A172 (cell line): ENCODE measurements around the gene NCDN. TPM values are rescaled to one million over a fixed set of nuclear protein-coding genes. Genes with fewer than 3 reads are reported as not detected.

Experiments
- DNase-seq: peaks from one replicate; pipeline ENCODE4 v3.0.0-alpha.2; 2015; ENCODE audit warnings: low spot score
- total RNA-seq: library from RNA; depleted of rRNA; stranded (reverse); fragments of >200 nt; shearing (Covaris generic); gene quantifications from 2 replicates; pipeline ENCODE4 v1.2.3, GENCODE V29; 2014

Gene NCDN
- total RNA-seq, 1 experiment from 2014 or later = 8.0 TPM

- DNase-seq = no peak
These were observed 2.4 kb upstream of the NCDN start for GRCh38 chr1:35555212-35555584.

GRCh38 chr1:35555601-35556477 is 1.8 kb upstream of the NCDN start:
- DNase-seq = no peak

- DNase-seq = no peak
These were observed 998 bp upstream of the NCDN start for GRCh38 chr1:35556484-35557117.

- DNase-seq = peak; percentile 71
These were observed 435 bp upstream of the NCDN start, which contains the start of gene KIAA0319L for GRCh38 chr1:35557118-35557610. KIAA0319L (minus strand) TSS chr1:35557403; CDS start chr1:35554491, 2,912 bp downstream.

GRCh38 chr1:35558374-35559316 is 1.0 kb downstream of the NCDN start:
- DNase-seq = no peak

- no peak for DNase-seq
These were observed 1.8 kb downstream of the NCDN start for GRCh38 chr1:35559317-35559944.

- no peak for DNase-seq
These were observed 2.9 kb downstream of the NCDN start for GRCh38 chr1:35560256-35561225.

- no peak for DNase-seq
These were observed 3.8 kb downstream of the NCDN start for GRCh38 chr1:35561297-35561971.

GRCh38 chr1:35561972-35562680 is 4.5 kb downstream of the NCDN start:
- DNase-seq = no peak

- no peak for DNase-seq
These were observed 5.6 kb downstream of the NCDN start for GRCh38 chr1:35563166-35563565.

- peak; percentile 50 for DNase-seq
These were observed 6.7 kb downstream of the NCDN start for GRCh38 chr1:35564037-35564883.

- no peak for DNase-seq
These were observed 7.5 kb downstream of the NCDN start for GRCh38 chr1:35564884-35565741.

- DNase-seq = no peak
These were observed 8.1 kb downstream of the NCDN start for GRCh38 chr1:35565742-35566133.

GRCh38 chr1:35567947-35568558 is 10.5 kb downstream of the NCDN start:
- DNase-seq = no peak

- DNase-seq = peak; percentile 59
These were observed 11.4 kb downstream of the NCDN start for GRCh38 chr1:35568975-35569395.

GRCh38 chr1:35569936-35570335 is 12.3 kb downstream of the NCDN start:
- DNase-seq = peak; percentile 22
